Kasumi-1 (cell line): ENCODE measurements around the gene HAX1.
A peak's percentile ranks its signal among the peaks of the same experiment; 100 is the strongest.
"Not testable (repeated sequence)": the region's sequence is repeated elsewhere in the genome, so short reads cannot be mapped to it uniquely, and the experiment has no call there.

Experiments used
- DNase-seq, 2 experiments: peaks; one replicate each; lab custom pipeline; 2025; lab: John Stamatoyannopoulos, UW

Gene HAX1

GRCh38 chr1:154287591-154287990, 15.2 kb downstream of the HAX1 start:
- not testable (repeated sequence) for DNase-seq

GRCh38 chr1:154288661-154289060, 16.2 kb downstream of the HAX1 start:
- no peak for DNase-seq

GRCh38 chr1:154290921-154291320, 18.5 kb downstream of the HAX1 start:
- DNase-seq: no peak

- DNase-seq: peak; percentile 25 to 67
Observed at GRCh38 chr1:154295408-154296235, 23.2 kb downstream of the HAX1 start.

- DNase-seq: no peak
Observed at GRCh38 chr1:154301582-154301981, 29.2 kb downstream of the HAX1 start.

GRCh38 chr1:154304664-154305337, 32.4 kb downstream of the HAX1 start:
- no peak for DNase-seq

GRCh38 chr1:154306151-154306550, 33.7 kb downstream of the HAX1 start:
- DNase-seq: no peak

GRCh38 chr1:154307670-154308270, 35.3 kb downstream of the HAX1 start:
- DNase-seq: not testable (repeated sequence)

- DNase-seq: not testable (repeated sequence)
Observed at GRCh38 chr1:154309136-154309535, 36.7 kb downstream of the HAX1 start.

GRCh38 chr1:154312229-154313065, 40.0 kb downstream of the HAX1 start:
- not testable (repeated sequence) for DNase-seq

GRCh38 chr1:154313066-154313356, 40.6 kb downstream of the HAX1 start:
- no peak for DNase-seq

- not testable (repeated sequence) for DNase-seq
Observed at GRCh38 chr1:154314226-154314625, 41.8 kb downstream of the HAX1 start.

GRCh38 chr1:154316704-154317103, 44.3 kb downstream of the HAX1 start:
- DNase-seq: no peak

- no peak for DNase-seq
Observed at GRCh38 chr1:154318386-154318785, 46.0 kb downstream of the HAX1 start.

GRCh38 chr1:154320882-154321608, 48.6 kb downstream of the HAX1 start, which contains the start of gene AQP10:
AQP10 (plus strand) TSS chr1:154321093; CDS start chr1:154321156, 63 bp downstream.
- peak; percentile 21 to 30 for DNase-seq

- not testable (repeated sequence) for DNase-seq
Observed at GRCh38 chr1:154321609-154321934, 49.1 kb downstream of the HAX1 start.

- DNase-seq: no peak
Observed at GRCh38 chr1:154323493-154323892, 51.1 kb downstream of the HAX1 start.

- no peak for DNase-seq
Observed at GRCh38 chr1:154324241-154324640, 51.8 kb downstream of the HAX1 start.

- DNase-seq: peak; percentile 53 to 62
Observed at GRCh38 chr1:154324669-154325582, 52.5 kb downstream of the HAX1 start, which contains the start of gene ATP8B2. ATP8B2 (plus strand) TSS chr1:154325525; CDS start chr1:154328142, 2,617 bp downstream.
